Right lobe of liver (tissue), 6 donors: ENCODE results near the gene CELF2. TPM values are rescaled to one million over a fixed set of nuclear protein-coding genes. Genes with fewer than 3 reads are reported as not detected.

Experiments used
- ATAC-seq, 4 donors: fragments of 200-7000 bp; cut with Tn5 transposase; one replicate each; pipeline ENCODE4 v1.9.1; 2020; ENCODE audit warnings: mild to moderate bottlenecking in 4 of 4, moderate library complexity in 4 of 4
- DNase-seq, 3 donors: peaks; one replicate each; pipeline ENCODE4 v3.0.0-alpha.2; 2020
- H3K27ac ChIP-seq, 3 donors: fragments of 200-600 bp; one replicate each; pipeline ENCODE4 v1.8.0; 2022
- H3K27me3 ChIP-seq, 2 donors: fragments of 200-600 bp; one replicate each; pipeline ENCODE4 v1.8.0; 2022
- H3K36me3 ChIP-seq, 4 donors: fragments of 200-600 bp; sonication (generic) in 1 of 4; one replicate each; pipeline versions ENCODE4 v1.5.1 to v1.8.0; 2017 to 2022; ENCODE audit warnings: control low read depth in 1 of 4
- H3K4me1 ChIP-seq, 4 donors: fragments of 200-600 bp; sonication (generic) in 1 of 4; one replicate each; pipeline versions ENCODE4 v1.5.1 to v1.8.0; 2017 to 2022; ENCODE audit warnings: control low read depth in 1 of 4
- H3K4me3 ChIP-seq, 3 donors: fragments of 200-600 bp; one replicate each; pipeline ENCODE4 v1.8.0; 2022
- H3K9me3 ChIP-seq, 4 donors: fragments of 200-600 bp; sonication (generic) in 1 of 4; one replicate each; pipeline versions ENCODE4 v1.5.1 to v1.8.0; 2017 to 2022; ENCODE audit warnings: control low read depth in 1 of 4
- CTCF ChIP-seq, 4 donors: fragments of 200-600 bp in 3 of 4; fragments of 450-650 bp in 1 of 4; IDR thresholded peaks; one replicate each; pipeline versions ENCODE4 v1.5.1 to v1.8.0; 2016 to 2022; ENCODE audit warnings: antibody characterized with exemption in 4 of 4, mild to moderate bottlenecking in 2 of 4
- POLR2A ChIP-seq: fragments of 450-650 bp; IDR thresholded peaks from one replicate; pipeline ENCODE4 v1.6.1; 2017; ENCODE audit warnings: antibody characterized with exemption, mild to moderate bottlenecking
- WGBS: methylation state at CpG from one replicate; pipeline ENCODE4 v1.1.6; 2018; ENCODE audit warnings: low coverage, low lambda C conversion rate; ENCODE audit not compliant: insufficient coverage; ENCODE audit errors: missing lambda C conversion rate; 5-methylcytosine and 5-hydroxymethylcytosine counted together
- intact Hi-C, 2 donors: fragments of 100-400 bp; cut with DNase I; formaldehyde crosslinking; loops; one replicate each; pipeline versions ENCODE4 v1.11.2 to v1.14.1; 2022
- total RNA-seq, 6 experiments: library from RNA; depleted of rRNA in 2 of 6; stranded (reverse); fragments of >200 nt in 2 of 6; fragmentation: NEBNext Ultra II Directional in 3 of 6; extraction: Animal tissue kit (Norgen Biotek cat#: 25700) in 3 of 6; gene quantifications; one replicate each; pipeline versions ENCODE4 v1.1.0 to v1.2.4, GENCODE V29; 2016 to 2023
- donor health status: DM: no; HTN: yes; CAD: no.
- donor health status: DM: no; HTN: no; CAD: no.
- donor health status: DM: no; HTN: no; CAD: no.
- donor health status: DM: no; HTN: yes; CAD: no.
- donor health status: DM: no; HTN: yes; CAD: no.

CELF2 gene
- total RNA-seq, 6 experiments from 2014 or later = 2.4 to 6.2 (median 3.7) TPM

- ATAC-seq (no peak), DNase-seq (no peak)
- Histone ChIP-seq H3K27me3 (no peaks in the 10 kb centered on the region), H3K4me1 (no peaks in the 10 kb centered on the region), H3K27ac (no peak overlapping the region), H3K9me3 (no peaks in the 10 kb centered on the region), H3K36me3 (no peaks in the 10 kb centered on the region), H3K4me3 (no peak overlapping the region)
- TF ChIP-seq CTCF (IDR thresholded peaks at IDR 0.05) (no peak), POLR2A (no peak)
- intact Hi-C loops = no loop called here
- WGBS = 53% methylated on average over 11 of the region's 11 CpGs
Measured at GRCh38 chr10:11319990-11320602, 302.4 kb downstream of the CELF2 start.

- no peak for TF ChIP-seq CTCF (IDR thresholded peaks at IDR 0.05)
- no peak for TF ChIP-seq POLR2A
- Histone ChIP-seq H3K4me1 (no peaks in the 10 kb centered on the region), H3K27me3 (no peaks in the 10 kb centered on the region), H3K36me3 (no peaks in the 10 kb centered on the region), H3K27ac (no peak overlapping the region), H3K4me3 (no peak overlapping the region), H3K9me3 (no peaks in the 10 kb centered on the region)
- ATAC-seq (no peak), DNase-seq (no peak)
- WGBS = 73% methylated on average over 15 of the region's 17 CpGs
- intact Hi-C loops = no loop called here
Measured at GRCh38 chr10:11320809-11321520, 303.3 kb downstream of the CELF2 start.

GRCh38 chr10:11322698-11323097 is 305.0 kb downstream of the CELF2 start:
- no peak overlapping the region for H3K27ac ChIP-seq
- intact Hi-C loops = no loop called here
- 80% methylated on average over 1 of the region's 1 CpG for WGBS
- TF ChIP-seq CTCF (IDR thresholded peaks at IDR 0.05) (no peak), POLR2A (no peak)
- H3K27me3 ChIP-seq = no peaks in the 10 kb centered on the region
- H3K4me1 ChIP-seq = no peaks in the 10 kb centered on the region
- no peak overlapping the region for H3K4me3 ChIP-seq
- H3K36me3 ChIP-seq = no peaks in the 10 kb centered on the region
- no peak for ATAC-seq
- no peak for DNase-seq
- no peaks in the 10 kb centered on the region for H3K9me3 ChIP-seq

GRCh38 chr10:11324761-11325321 is 307.2 kb downstream of the CELF2 start:
- Histone ChIP-seq H3K27ac (no peak overlapping the region), H3K9me3 (no peaks in the 10 kb centered on the region), H3K27me3 (no peaks in the 10 kb centered on the region), H3K36me3 (no peaks in the 10 kb centered on the region), H3K4me3 (no peak overlapping the region), H3K4me1 (no peaks in the 10 kb centered on the region)
- 75% methylated on average over 8 of the region's 11 CpGs for WGBS
- DNase-seq = no peak
- TF ChIP-seq POLR2A (no peak), CTCF (IDR thresholded peaks at IDR 0.05) (no peak)
- ATAC-seq = peak in 1 of 4 donors; percentile 18
- intact Hi-C loops = no loop called here
